ENCODE measurements around the gene APOC3.
"Not testable (repeated sequence)": the region's sequence is repeated elsewhere in the genome, so short reads cannot be mapped to it uniquely, and the experiment has no call there.

APOC3 gene

DNA sequence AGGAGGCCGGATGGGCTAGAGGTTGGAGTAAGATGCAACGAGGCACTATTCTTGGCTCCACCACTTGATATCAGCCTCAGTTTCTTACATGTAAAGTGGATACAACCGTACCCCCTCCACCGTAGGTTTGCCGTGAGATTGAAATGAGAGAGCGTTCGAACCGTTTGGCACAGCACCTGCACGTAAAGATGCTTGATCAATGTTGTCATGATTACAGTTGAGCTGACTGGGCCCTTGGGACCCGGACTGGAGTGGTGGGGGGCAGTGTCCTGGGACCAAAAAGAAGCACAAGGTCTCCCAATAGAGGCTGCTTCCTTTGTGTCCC, 3.7 kb downstream of the APOC3 start:
- Histone ChIP-seq H3K27me3 (replicated peaks; ENCODE audit: control insufficient read depth, insufficient read depth, low read length) (peaks cover 3% of the 10 kb centered on the region), H3K4me3 (ENCODE audit: low read length) (no peak overlapping the region), H3K9ac (ENCODE audit: low read length) (no peak overlapping the region), H3K9me3 (ENCODE audit: control insufficient read depth, low read length) (no peaks in the 10 kb centered on the region), H3K4me1 (ENCODE audit: control insufficient read depth, insufficient read depth, low read length) (peaks cover 12% of the 10 kb centered on the region), H3K36me3 (ENCODE audit: control insufficient read depth, insufficient read depth, low read length, severe bottlenecking) (no peaks in the 10 kb centered on the region)
- DNase-seq (ENCODE audit: low read depth), result no peak

DNA sequence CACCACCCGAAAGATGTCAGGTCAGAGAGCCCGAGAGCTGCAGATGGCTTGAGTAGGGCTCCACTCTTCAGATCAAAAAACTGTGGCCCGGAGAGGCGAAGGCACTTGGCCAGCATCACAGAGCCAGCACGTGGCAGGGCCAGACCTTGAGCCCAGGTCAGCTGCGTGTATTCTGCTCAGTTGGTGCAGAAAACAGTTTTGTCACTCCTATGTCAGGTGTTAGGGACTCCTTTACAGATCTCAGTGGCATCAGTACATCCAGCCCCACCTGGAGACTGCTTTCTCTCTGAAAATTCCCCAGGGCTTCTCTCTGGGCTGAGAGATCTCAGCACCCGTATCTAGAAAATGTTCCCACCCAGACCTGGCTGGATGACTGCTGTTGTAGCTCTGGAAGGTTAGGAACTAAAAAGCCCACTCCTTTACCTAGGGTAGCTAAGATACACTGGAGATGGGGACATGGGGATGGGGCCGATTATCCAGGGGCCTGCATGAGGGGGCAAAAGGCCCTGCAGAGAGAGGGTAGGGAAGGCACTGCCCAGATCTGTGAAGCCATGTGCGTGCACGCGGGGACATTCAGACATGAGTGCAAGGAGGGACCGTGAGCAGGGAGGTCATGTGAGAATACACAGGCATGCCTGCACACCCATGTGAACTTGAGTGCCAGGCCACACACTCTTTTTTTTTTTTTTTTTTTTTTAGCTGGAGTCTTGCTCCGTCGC, 4.3 kb downstream of the APOC3 start:
- DNase-seq (ENCODE audit: low read depth), result no peak
- H3K27me3 ChIP-seq (replicated peaks; ENCODE audit: control insufficient read depth, insufficient read depth, low read length), result peaks cover 3% of the 10 kb centered on the region
- no peaks in the 10 kb centered on the region for H3K36me3 ChIP-seq (ENCODE audit: control insufficient read depth, insufficient read depth, low read length, severe bottlenecking)
- H3K4me1 ChIP-seq (ENCODE audit: control insufficient read depth, insufficient read depth, low read length), result peaks cover 12% of the 10 kb centered on the region
- no peak overlapping the region for H3K4me3 ChIP-seq (ENCODE audit: low read length)
- no peaks in the 10 kb centered on the region for H3K9me3 ChIP-seq (ENCODE audit: control insufficient read depth, low read length)
- no peak overlapping the region for H3K9ac ChIP-seq (ENCODE audit: low read length)

DNA sequence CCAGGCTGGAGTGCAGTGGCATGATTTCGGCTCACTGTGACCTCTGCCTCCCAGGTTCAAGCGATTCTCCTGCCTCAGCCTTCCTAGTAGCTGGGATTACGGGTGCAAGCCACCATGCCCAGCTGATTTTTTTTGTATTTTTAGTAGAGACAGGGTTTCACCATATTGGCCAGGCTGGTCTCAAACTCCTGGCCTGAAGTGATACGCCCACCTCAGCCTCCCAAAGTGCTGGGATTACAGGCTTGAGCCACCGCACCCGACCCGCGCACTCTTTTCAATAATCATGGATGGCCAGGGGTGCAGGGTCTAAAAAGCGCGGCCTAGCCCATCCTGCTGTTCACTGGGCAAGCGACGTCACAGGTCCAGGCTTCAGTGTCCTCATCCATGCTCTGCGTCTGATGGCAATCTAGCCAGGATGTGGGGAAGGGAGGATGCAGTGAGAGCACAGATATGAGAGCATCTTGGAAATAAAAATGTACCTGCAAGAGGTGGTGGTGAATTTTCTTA, 4.9 kb downstream of the APOC3 start:
- H3K4me3 ChIP-seq (ENCODE audit: low read length); H3K9ac ChIP-seq (ENCODE audit: low read length): not testable (repeated sequence)

DNA sequence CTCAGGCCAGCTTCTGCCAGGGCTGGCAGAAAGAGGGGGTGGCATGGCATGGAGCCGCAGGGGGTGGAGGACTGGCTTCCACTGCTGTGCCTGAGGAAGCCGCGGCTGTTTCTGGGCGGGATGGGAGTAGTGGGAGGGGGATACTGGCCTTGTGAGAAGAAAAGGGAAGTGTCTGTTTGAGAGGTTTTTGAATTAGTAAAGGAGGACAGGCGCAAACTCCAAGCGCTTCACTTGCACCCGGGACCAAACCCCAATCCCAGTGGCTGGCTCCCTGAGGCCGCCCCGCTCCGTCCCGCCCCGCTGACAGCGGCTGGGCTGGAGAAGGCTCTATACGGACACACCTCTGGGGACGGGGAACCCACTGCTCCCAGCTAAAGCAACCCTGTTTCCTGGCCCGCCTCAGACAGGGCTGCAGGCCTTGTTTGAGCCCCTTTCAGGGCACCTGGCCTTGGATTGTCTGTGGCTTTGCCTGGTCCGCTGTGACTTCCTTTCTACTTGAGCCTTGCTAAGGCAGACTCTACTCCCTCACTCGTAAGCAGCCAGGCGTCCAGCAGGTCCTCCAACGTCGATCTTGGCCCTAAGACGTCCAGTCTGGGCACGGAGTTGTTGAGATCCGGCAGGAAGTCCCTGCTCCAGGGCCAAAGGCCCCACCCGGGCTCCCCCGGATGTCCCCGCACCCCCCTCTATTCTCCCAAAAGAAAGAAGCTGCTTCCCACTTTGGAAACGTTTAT, 5.5 kb downstream of the APOC3 start:
- Histone ChIP-seq H3K4me3 (ENCODE audit: low read length) (peak overlapping the region; percentile 52), H3K9me3 (ENCODE audit: control insufficient read depth, low read length) (no peaks in the 10 kb centered on the region), H3K36me3 (ENCODE audit: control insufficient read depth, insufficient read depth, low read length, severe bottlenecking) (no peaks in the 10 kb centered on the region), H3K27me3 (replicated peaks; ENCODE audit: control insufficient read depth, insufficient read depth, low read length) (peaks cover 3% of the 10 kb centered on the region), H3K9ac (ENCODE audit: low read length) (peak overlapping the region; percentile 64), H3K4me1 (ENCODE audit: control insufficient read depth, insufficient read depth, low read length) (peaks cover 14% of the 10 kb centered on the region)
- no peak for DNase-seq (ENCODE audit: low read depth)

More for the DNA sequence above, 4.9 kb downstream of the APOC3 start:
- H3K9me3 ChIP-seq (ENCODE audit: control insufficient read depth, low read length); DNase-seq (ENCODE audit: low read depth); H3K36me3 ChIP-seq (ENCODE audit: control insufficient read depth, insufficient read depth, low read length, severe bottlenecking); H3K27me3 ChIP-seq (replicated peaks; ENCODE audit: control insufficient read depth, insufficient read depth, low read length): not testable (repeated sequence)
- H3K4me1 ChIP-seq (ENCODE audit: control insufficient read depth, insufficient read depth, low read length), result peaks cover 11% of the 10 kb centered on the region

DNA sequence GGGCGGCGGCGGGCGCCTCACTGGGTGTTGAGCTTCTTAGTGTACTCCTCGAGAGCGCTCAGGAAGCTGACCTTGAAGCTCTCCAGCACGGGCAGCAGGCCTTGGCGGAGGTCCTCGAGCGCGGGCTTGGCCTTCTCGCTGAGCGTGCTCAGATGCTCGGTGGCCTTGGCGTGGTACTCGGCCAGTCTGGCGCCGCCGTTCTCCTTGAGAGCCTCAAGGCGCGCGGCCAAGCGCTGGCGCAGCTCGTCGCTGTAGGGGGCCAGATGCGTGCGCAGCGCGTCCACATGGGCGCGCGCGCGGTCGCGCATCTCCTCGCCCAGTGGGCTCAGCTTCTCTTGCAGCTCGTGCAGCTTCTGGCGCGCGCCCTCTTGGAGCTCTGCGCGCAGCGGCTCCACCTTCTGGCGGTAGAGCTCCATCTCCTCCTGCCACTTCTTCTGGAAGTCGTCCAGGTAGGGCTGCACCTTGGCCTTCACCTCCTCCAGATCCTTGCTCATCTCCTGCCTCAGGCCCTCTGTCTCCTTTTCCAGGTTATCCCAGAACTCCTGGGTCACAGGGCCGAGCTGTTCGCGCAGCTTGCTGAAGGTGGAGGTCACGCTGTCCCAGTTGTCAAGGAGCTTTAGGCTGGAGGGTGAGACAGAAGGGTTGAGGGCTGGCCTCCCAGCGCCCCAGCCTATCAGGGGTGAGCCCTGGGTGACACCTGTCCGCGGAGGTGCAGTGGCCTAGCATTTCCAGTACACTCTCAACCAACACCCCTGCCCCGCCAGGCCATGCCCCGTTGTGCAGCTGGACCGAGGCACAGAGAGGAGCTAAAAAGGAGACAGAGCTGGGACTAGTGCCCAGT, 6.3 kb downstream of the APOC3 start:
- Histone ChIP-seq H3K4me3 (ENCODE audit: low read length) (peak overlapping the region; percentile 52), H3K36me3 (ENCODE audit: control insufficient read depth, insufficient read depth, low read length, severe bottlenecking) (no peaks in the 10 kb centered on the region), H3K27me3 (replicated peaks; ENCODE audit: control insufficient read depth, insufficient read depth, low read length) (peaks cover 3% of the 10 kb centered on the region), H3K4me1 (ENCODE audit: control insufficient read depth, insufficient read depth, low read length) (peaks cover 15% of the 10 kb centered on the region), H3K9me3 (ENCODE audit: control insufficient read depth, low read length) (no peaks in the 10 kb centered on the region), H3K9ac (ENCODE audit: low read length) (peak overlapping the region; percentile 64)
- DNase-seq (ENCODE audit: low read depth), result peak; percentile 92

DNA sequence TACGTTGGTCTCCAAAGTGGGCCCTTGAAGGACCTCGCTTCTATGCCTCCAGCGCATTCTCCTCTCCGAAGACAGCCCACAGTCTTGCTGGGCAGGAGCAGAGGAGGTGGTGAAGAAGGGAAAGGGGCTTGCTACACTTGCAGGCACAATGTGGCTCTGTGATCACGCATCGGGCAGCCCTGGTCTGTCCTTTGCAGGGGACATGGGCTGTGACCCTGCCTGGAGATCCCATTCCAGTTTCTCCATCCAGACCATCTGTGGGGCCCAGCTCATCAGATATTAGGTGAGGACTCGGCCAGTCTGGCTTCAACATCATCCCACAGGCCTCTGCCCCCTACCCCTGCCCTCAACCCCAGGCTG, 6.9 kb downstream of the APOC3 start:
- DNase-seq (ENCODE audit: low read depth), result no peak
- Histone ChIP-seq H3K4me1 (ENCODE audit: control insufficient read depth, insufficient read depth, low read length) (peaks cover 15% of the 10 kb centered on the region), H3K9me3 (ENCODE audit: control insufficient read depth, low read length) (no peaks in the 10 kb centered on the region), H3K9ac (ENCODE audit: low read length) (no peak overlapping the region), H3K36me3 (ENCODE audit: control insufficient read depth, insufficient read depth, low read length, severe bottlenecking) (no peaks in the 10 kb centered on the region), H3K4me3 (ENCODE audit: low read length) (no peak overlapping the region), H3K27me3 (replicated peaks; ENCODE audit: control insufficient read depth, insufficient read depth, low read length) (peaks cover 3% of the 10 kb centered on the region)

DNA sequence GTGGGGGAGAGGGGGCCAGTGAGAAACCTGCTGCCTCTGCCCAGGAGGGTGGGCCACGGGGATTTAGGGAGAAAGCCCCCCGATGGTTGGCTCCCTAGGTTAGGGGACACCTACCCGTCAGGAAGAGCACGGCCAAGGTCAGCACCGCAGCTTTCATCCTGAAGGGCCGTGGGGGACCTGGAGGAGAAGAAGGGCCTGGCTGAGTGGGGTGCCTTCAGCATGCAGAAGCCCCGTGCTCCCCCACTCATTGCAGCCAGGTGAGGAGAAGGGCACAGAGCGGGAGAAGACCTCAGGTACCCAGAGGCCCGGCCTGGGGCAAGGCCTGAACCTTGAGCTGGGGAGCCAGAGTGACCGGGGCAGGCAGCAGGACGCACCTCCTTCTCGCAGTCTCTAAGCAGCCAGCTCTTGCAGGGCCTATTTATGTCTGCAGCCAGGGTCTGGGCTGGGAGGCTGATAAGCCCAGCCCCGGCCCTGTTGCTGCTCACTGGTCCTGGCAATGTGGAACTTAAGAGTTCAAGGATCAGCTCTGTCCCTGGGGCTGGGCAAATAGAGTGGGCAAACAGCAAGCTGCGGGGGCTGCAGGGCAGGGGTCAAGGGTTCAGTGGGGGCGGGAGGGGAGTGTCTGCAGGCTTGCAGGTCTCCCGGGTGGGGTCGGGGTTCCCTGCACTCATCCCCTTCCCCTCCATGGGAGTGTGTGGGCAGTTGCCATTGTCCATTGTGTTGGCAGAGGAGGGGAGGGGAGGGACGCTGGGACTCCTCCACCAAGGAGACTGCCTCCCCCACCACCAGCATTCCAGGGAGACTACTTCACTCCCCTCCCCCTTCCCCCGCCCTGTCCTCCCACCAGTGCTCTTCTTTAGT, 7.8 kb downstream of the APOC3 start, which contains the start of gene APOA1:
Gene APOA1, minus strand, starts transcription at position 392 of the 861 bp plus-strand sequence. Its CDS starts 235 bp downstream, at position 157.
- Histone ChIP-seq H3K9ac (ENCODE audit: low read length) (no peak within 1 kb of the TSS), H3K36me3 (ENCODE audit: control insufficient read depth, insufficient read depth, low read length, severe bottlenecking) (no peaks in the 10 kb centered on the region), H3K4me3 (ENCODE audit: low read length) (no peak within 1 kb of the TSS), H3K4me1 (ENCODE audit: control insufficient read depth, insufficient read depth, low read length) (peaks cover 15% of the 10 kb centered on the region), H3K27me3 (replicated peaks; ENCODE audit: control insufficient read depth, insufficient read depth, low read length) (peaks cover 3% of the 10 kb centered on the region), H3K9me3 (ENCODE audit: control insufficient read depth, low read length) (no peaks in the 10 kb centered on the region)
- no peak for DNase-seq (ENCODE audit: low read depth)

DNA sequence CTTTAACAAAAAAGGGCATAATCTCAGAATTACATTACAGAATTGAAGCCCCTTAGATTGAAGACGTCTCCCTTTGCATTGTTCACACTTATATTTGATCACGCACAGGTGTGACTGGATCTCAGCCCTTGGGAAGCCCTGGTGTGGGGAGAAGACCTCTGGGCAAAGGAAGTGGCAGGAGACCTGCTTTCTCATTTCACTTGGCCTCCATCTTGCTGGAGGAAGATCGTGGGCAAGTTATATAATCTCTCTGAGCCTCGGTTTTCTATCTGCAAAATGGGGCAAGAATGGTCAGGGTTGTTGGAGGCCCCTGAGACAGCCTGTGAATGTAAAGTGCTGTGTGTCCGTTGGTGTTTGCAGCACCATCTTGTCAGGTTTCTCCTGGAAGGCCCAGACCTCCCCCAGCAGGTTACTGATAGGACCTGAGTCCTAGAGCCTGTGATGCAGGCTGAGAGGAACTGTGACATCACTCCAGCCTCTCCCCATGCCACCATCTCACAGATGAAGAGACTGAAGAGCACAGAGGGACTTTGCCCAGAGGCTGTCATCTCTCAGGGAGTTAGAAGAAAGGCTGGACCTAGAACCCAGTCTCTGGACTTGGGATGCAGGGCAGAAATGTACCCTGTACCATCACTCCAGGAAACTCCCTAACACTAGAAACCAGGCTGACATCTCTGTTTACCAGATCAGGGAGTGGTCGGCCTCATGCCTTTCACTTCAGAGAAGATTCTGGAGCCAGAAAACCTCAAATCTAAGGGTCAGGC, 8.8 kb downstream of the APOC3 start:
- Histone ChIP-seq H3K4me3 (ENCODE audit: low read length) (no peak overlapping the region), H3K36me3 (ENCODE audit: control insufficient read depth, insufficient read depth, low read length, severe bottlenecking) (peaks cover 7% of the 10 kb centered on the region), H3K9ac (ENCODE audit: low read length) (no peak overlapping the region), H3K27me3 (replicated peaks; ENCODE audit: control insufficient read depth, insufficient read depth, low read length) (no peaks in the 10 kb centered on the region), H3K9me3 (ENCODE audit: control insufficient read depth, low read length) (no peaks in the 10 kb centered on the region), H3K4me1 (ENCODE audit: control insufficient read depth, insufficient read depth, low read length) (peaks cover 15% of the 10 kb centered on the region)
- no peak for DNase-seq (ENCODE audit: low read depth)

DNA sequence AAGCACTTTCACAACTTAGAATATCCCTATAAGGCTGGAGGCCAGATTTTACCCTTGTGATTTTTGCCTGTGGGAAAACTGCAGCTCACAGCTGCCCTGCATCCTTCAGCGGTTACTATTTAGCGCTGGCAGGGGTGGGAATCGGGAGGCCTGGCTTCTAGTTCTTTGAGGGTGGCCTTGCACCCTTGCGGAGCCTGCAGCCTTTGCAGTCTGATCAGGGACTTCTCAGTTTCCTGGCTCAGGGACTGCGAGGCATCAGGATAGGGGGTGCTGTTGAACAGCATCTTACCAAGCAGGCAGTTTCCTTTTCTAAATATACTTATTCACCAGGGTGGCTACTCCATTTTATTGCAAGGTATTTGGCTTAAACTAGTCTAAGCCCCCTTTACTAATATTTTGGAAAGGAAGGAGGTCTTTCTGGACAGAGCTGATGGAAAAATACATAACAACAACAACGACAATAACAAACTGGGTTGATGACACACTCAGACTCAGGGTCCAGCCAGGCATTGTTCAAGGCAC, 10.6 kb downstream of the APOC3 start:
- no peaks in the 10 kb centered on the region for H3K9me3 ChIP-seq (ENCODE audit: control insufficient read depth, low read length)
- no peak overlapping the region for H3K9ac ChIP-seq (ENCODE audit: low read length)
- peaks cover 12% of the 10 kb centered on the region for H3K4me1 ChIP-seq (ENCODE audit: control insufficient read depth, insufficient read depth, low read length)
- no peak overlapping the region for H3K4me3 ChIP-seq (ENCODE audit: low read length)
- DNase-seq (ENCODE audit: low read depth), result peak; percentile 20
- no peaks in the 10 kb centered on the region for H3K27me3 ChIP-seq (replicated peaks; ENCODE audit: control insufficient read depth, insufficient read depth, low read length)
- peaks cover 17% of the 10 kb centered on the region for H3K36me3 ChIP-seq (ENCODE audit: control insufficient read depth, insufficient read depth, low read length, severe bottlenecking)

DNA sequence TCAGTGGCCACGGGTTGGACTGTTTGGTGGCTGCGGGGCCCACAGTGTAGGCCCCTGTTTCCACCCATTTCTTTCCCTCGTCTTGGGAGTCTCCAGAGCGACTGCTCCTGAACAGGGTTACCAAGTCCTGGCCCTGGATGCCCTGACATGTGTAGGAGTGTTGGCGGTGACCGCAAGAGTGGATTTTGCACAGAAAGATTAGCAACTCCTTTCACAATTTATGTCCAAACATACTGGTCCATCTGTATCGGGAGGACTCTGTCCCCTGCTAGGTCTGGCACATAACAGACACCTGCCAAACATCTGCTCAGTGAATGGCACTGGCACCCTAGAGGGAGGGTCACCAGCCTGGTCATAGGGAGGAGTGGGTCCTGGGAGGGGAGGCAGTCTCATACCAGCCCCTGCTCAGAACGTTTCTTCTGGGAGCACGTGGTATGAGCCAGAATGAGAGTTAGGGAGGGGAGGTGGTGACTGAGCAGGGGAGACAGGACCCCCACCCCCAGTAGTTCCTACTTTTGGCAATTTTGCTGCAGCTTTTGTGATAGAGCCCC, 11.1 kb downstream of the APOC3 start:
- Histone ChIP-seq H3K36me3 (ENCODE audit: control insufficient read depth, insufficient read depth, low read length, severe bottlenecking) (peaks cover 23% of the 10 kb centered on the region), H3K9me3 (ENCODE audit: control insufficient read depth, low read length) (no peaks in the 10 kb centered on the region), H3K27me3 (replicated peaks; ENCODE audit: control insufficient read depth, insufficient read depth, low read length) (no peaks in the 10 kb centered on the region), H3K4me3 (ENCODE audit: low read length) (no peak overlapping the region), H3K4me1 (ENCODE audit: control insufficient read depth, insufficient read depth, low read length) (peaks cover 8% of the 10 kb centered on the region), H3K9ac (ENCODE audit: low read length) (no peak overlapping the region)
- no peak for DNase-seq (ENCODE audit: low read depth)

Measured in adipocyte (in vitro differentiated cells).